Endothelial cell of umbilical vein (primary cell): ENCODE measurements around the gene SLC7A4. TPM values are rescaled to one million over a fixed set of nuclear protein-coding genes. Genes with fewer than 3 reads are reported as not detected.

Experiments
- BruUV-seq: library from RNA; stranded (reverse); fragments of 400-500 nt; replicated peaks from 2 replicates; lab custom pipeline; 2021; lab: Mats Ljungman, UMichigan
- CTCF ChIA-PET: fragments of 300-600, 350-600 bp; sonication (Branson Sonifier 250); formaldehyde crosslinking; loops from one replicate; lab custom pipeline; 2021; ENCODE audit warnings: antibody characterized with exemption, inconsistent platforms; lab: Charles Lee
- POLR2A ChIA-PET: fragments of 300-600, 350-600 bp; sonication (Branson Sonifier 250); formaldehyde crosslinking; loops from one replicate; lab custom pipeline; 2021; ENCODE audit warnings: antibody characterized with exemption, inconsistent platforms; lab: Charles Lee
- DNase-seq: peaks from one replicate; pipeline ENCODE4 v3.0.0-alpha.2; 2011; ENCODE audit warnings: low read depth, low spot score
- FAIRE-seq: peaks from 2 replicates; lab custom pipeline; 2011; peaks lifted over from hg19 to GRCh38; lab: Jason Lieb, UNC
- H2AFZ ChIP-seq: 2 replicates; pipeline ENCODE4 v1.6.0; 2012; ENCODE audit warnings: low read depth, low read length, control low read depth, inconsistent platforms
- H3K27ac ChIP-seq: 2 replicates; pipeline ENCODE4 v1.5.1; 2011; ENCODE audit warnings: low read depth, mild to moderate bottlenecking, control low read depth, low read length, moderate library complexity; ENCODE audit not compliant: insufficient read depth
- H3K27me3 ChIP-seq, 2 experiments: 2 replicates each; pipeline versions ENCODE4 v1.6.0 to v1.6.1; 2011; ENCODE audit warnings: low read length in 2 of 2, mixed read lengths in 1 of 2; ENCODE audit not compliant: control insufficient read depth in 2 of 2, insufficient read depth in 2 of 2
- H3K36me3 ChIP-seq, 2 experiments: 2 replicates in 1 of 2; 3 replicates in 1 of 2; pipeline ENCODE4 v1.5.1; 2011; ENCODE audit warnings: low read length in 2 of 2, mild to moderate bottlenecking in 1 of 2, moderate library complexity in 1 of 2; ENCODE audit not compliant: control insufficient read depth in 2 of 2, insufficient read depth in 2 of 2; ENCODE audit errors: extremely low read depth in 1 of 2
- H3K4me1 ChIP-seq: 3 replicates; pipeline ENCODE4 v1.5.1; 2011; ENCODE audit warnings: mild to moderate bottlenecking, low read length; ENCODE audit not compliant: control insufficient read depth, insufficient read depth; ENCODE audit errors: extremely low read depth
- H3K4me2 ChIP-seq: 2 replicates; pipeline ENCODE4 v1.6.1; 2011; ENCODE audit warnings: low read length, control low read depth, mixed read lengths; ENCODE audit not compliant: insufficient read depth
- H3K4me3 ChIP-seq, 3 experiments: fragments of 200-600 bp in 1 of 3; sonication (generic), shearing (Covaris generic) in 1 of 3; replicated peaks in 1 of 3; 2 replicates each; pipeline ENCODE4 v1.5.1; 2011 to 2016; ENCODE audit warnings: control low read depth in 3 of 3, low read length in 3 of 3, mild to moderate bottlenecking in 2 of 3, inconsistent platforms in 1 of 3, low read depth in 1 of 3, moderate library complexity in 1 of 3; ENCODE audit not compliant: insufficient read depth in 1 of 3
- H3K79me2 ChIP-seq: 2 replicates; pipeline ENCODE4 v1.6.0; 2012; ENCODE audit warnings: low read length, inconsistent platforms; ENCODE audit not compliant: control insufficient read depth, insufficient read depth
- H3K9ac ChIP-seq: replicated peaks from 2 replicates; pipeline ENCODE3; 2011; ENCODE audit warnings: low read length, control low read depth; ENCODE audit not compliant: insufficient read depth; ENCODE audit errors: extremely low read depth
- H3K9me1 ChIP-seq: replicated peaks from 3 replicates; pipeline ENCODE4 v1.6.0; 2011; ENCODE audit warnings: mild to moderate bottlenecking, low read length; ENCODE audit not compliant: control insufficient read depth, insufficient read depth; ENCODE audit errors: extremely low read depth
- H3K9me3 ChIP-seq: replicated peaks from 2 replicates; pipeline ENCODE4 v1.5.1; 2012; ENCODE audit warnings: low read length, inconsistent platforms; ENCODE audit not compliant: control insufficient read depth, insufficient read depth
- H4K20me1 ChIP-seq: replicated peaks from 2 replicates; pipeline ENCODE3; 2011; ENCODE audit warnings: mild to moderate bottlenecking, low read length; ENCODE audit not compliant: control insufficient read depth, insufficient read depth; ENCODE audit errors: extremely low read depth
- EZH2 ChIP-seq: IDR thresholded peaks from 2 replicates; pipeline ENCODE4 v1.6.1; 2012; ENCODE audit warnings: borderline replicate concordance, low read depth, mild to moderate bottlenecking, moderate library complexity, low read length, inconsistent platforms; ENCODE audit not compliant: severe bottlenecking
- FOS ChIP-seq: IDR thresholded peaks from 2 replicates; pipeline ENCODE4 v1.6.1; 2011; ENCODE audit warnings: mild to moderate bottlenecking, low read length, moderate library complexity, borderline replicate concordance; ENCODE audit not compliant: insufficient read depth
- GATA2 ChIP-seq: IDR thresholded peaks from 2 replicates; pipeline ENCODE4 v1.7.0; 2011; ENCODE audit warnings: low read depth, mild to moderate bottlenecking, moderate library complexity, mixed read lengths, low read length; ENCODE audit not compliant: insufficient read length, insufficient read depth
- JUN ChIP-seq: IDR thresholded peaks from 2 replicates; pipeline ENCODE4 v1.6.1; 2011; ENCODE audit warnings: borderline replicate concordance, low read depth; ENCODE audit not compliant: insufficient read length, insufficient read depth
- MYC ChIP-seq: IDR thresholded peaks from one replicate; pipeline ENCODE4 v1.6.1; 2011; ENCODE audit warnings: mild to moderate bottlenecking, low read depth, low read length
- POLR2A ChIP-seq: IDR thresholded peaks from 2 replicates; pipeline ENCODE4 v1.6.1; 2012; ENCODE audit warnings: low read depth, mild to moderate bottlenecking, control low read depth, low read length
- POLR2AphosphoS5 ChIP-seq: IDR thresholded peaks from 2 replicates; pipeline ENCODE4 v1.6.1; 2012; ENCODE audit warnings: low read depth, mild to moderate bottlenecking, control low read depth, low read length, moderate library complexity; ENCODE audit not compliant: insufficient read depth
- dilution Hi-C: fragments of 300-500 bp; cut with MboI; formaldehyde crosslinking; loops from one replicate; pipeline ENCODE4 v1.15.0; 2019; ENCODE audit warnings: low sequenced_read_pairs; ENCODE audit not compliant: extremely low pct_ligation_motif_present
- intact Hi-C: fragments of 100-400 bp; cut with micrococcal nuclease; formaldehyde crosslinking; loops from one replicate; pipeline ENCODE4 v1.10.0; 2022
- polyA plus RNA-seq, 4 experiments: library from polyadenylated mRNA; depleted of rRNA in 3 of 4; stranded (reverse) in 3 of 4; unstranded in 1 of 4; fragments of >200 nt; gene quantifications; 2 replicates each; pipeline versions ENCODE4 v1.2.1 to v1.2.3, GENCODE V29; 2011 to 2012; ENCODE audit warnings: missing spikeins in 1 of 4
- total RNA-seq: library from RNA; stranded (reverse); gene quantifications from 2 replicates; pipeline ENCODE4 v1.2.3, GENCODE V29; 2021
- TF ChIP-seq, protein P1 (sequence below): IDR thresholded peaks from 2 replicates; pipeline ENCODE4 v1.6.1; 2011; ENCODE audit not compliant: insufficient read depth, insufficient read length
- TF ChIP-seq, protein P2 (sequence below), 2 donors: IDR thresholded peaks; 1 replicate in 1 of 2; 2 replicates in 1 of 2; pipeline ENCODE4 v1.5.1; 2011; ENCODE audit warnings: low read length in 2 of 2, mild to moderate bottlenecking in 2 of 2, moderate library complexity in 2 of 2, control low read depth in 1 of 2, inconsistent platforms in 1 of 2, low read depth in 1 of 2; ENCODE audit not compliant: insufficient read depth in 1 of 2; ENCODE audit errors: extremely low read depth in 1 of 2

The SLC7A4 gene
- total and polyA plus RNA-seq, 2 donors (not counting 3 experiments of a cell fraction or from before 2014, with no cell fraction given) = not detected

DNA sequence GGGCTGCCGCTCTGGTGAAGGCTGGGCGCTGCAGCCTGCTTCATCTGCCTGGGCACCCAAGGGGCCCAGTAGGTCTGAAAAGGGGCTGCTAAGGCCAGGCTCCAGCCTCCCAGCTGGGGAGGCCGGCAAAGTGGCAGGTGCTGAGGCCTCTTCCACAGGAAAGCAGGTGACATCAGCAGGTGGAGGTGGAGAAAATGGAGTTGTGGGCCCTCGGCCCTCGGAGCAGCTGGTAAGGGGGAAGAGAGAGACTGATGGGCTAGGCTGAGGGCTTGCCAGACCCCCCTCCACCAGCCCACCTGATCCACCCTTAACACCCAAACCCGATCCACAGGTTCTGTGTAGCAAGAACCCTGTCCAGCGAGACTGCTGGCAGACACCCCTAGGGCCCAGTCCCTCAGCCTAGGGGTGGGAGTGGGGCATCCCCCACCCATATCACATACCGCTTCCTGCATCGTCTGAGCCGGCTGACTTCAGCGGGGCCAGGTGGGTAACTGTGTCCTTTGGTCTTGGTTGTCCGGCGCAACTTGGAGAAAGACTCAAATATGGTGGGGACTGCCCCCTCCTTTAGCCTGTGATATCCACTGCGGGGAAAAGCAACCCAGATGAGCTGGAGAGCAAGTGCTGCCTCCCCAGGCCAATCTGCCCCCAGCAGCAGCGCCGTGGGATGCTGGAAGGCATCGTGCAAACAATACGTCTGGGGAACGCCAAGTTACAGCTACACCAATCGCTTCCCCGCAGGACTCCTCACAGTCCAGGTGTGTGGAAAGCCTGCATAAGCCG is 32.0 kb downstream of the SLC7A4 start:
- Histone ChIP-seq H3K4me1 (peaks cover 22% of the 10 kb centered on the region), H3K9me3 (no peaks in the 10 kb centered on the region), H4K20me1 (no peaks in the 10 kb centered on the region), H3K4me2 (peak overlapping the region; percentile 81), H3K27me3 (no peaks in the 10 kb centered on the region), H2AFZ (no peak overlapping the region), H3K79me2 (peaks cover 20% of the 10 kb centered on the region), H3K36me3 (peaks cover 5 to 12% of the 10 kb centered on the region in 2 experiments), H3K9ac (peak overlapping the region; percentile 88), H3K27ac (peak overlapping the region; percentile 88), H3K9me1 (no peaks in the 10 kb centered on the region), H3K4me3 (peak overlapping the region; percentile 42 to 86 (median 77))
- no TSS peak for BruUV-seq
- DNase-seq (no peak), FAIRE-seq (no peak)
- intact Hi-C loops = loop anchor here (2.0 to 5.0 kb wide), 2 partner anchors 84 to 113 kb away; partner anchors contain the start of gene CRKL
- ChIA-PET CTCF (interaction anchor here (1.4 to 2.8 kb wide), 2 partner anchors 18 kb away, joined by 3 to 19 read pairs; partner anchors contain the start of gene LZTR1), POLR2A (interaction anchor here (0.6 to 0.8 kb wide), 2 partner anchors 18 to 114 kb away, joined by 3 to 7 read pairs; partner anchors contain the start of gene LZTR1)
- dilution Hi-C loops = no loop called here
- TF ChIP-seq POLR2AphosphoS5 = no peak
- TF ChIP-seq GATA2 = no peak
- TF ChIP-seq, protein P1, sequence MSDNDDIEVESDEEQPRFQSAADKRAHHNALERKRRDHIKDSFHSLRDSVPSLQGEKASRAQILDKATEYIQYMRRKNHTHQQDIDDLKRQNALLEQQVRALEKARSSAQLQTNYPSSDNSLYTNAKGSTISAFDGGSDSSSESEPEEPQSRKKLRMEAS = no peak
- no peak for TF ChIP-seq POLR2A
- no peak for TF ChIP-seq JUN
- TF ChIP-seq, protein P2, sequence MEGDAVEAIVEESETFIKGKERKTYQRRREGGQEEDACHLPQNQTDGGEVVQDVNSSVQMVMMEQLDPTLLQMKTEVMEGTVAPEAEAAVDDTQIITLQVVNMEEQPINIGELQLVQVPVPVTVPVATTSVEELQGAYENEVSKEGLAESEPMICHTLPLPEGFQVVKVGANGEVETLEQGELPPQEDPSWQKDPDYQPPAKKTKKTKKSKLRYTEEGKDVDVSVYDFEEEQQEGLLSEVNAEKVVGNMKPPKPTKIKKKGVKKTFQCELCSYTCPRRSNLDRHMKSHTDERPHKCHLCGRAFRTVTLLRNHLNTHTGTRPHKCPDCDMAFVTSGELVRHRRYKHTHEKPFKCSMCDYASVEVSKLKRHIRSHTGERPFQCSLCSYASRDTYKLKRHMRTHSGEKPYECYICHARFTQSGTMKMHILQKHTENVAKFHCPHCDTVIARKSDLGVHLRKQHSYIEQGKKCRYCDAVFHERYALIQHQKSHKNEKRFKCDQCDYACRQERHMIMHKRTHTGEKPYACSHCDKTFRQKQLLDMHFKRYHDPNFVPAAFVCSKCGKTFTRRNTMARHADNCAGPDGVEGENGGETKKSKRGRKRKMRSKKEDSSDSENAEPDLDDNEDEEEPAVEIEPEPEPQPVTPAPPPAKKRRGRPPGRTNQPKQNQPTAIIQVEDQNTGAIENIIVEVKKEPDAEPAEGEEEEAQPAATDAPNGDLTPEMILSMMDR (IDR thresholded peaks at IDR 0.05; ENCODE audit: extremely low read depth in 1 of 2, insufficient read depth in 1 of 2, low read depth in 1 of 2, low read length in 2 of 2) = no peak
- TF ChIP-seq MYC = no peak
- no peak for TF ChIP-seq FOS
- TF ChIP-seq EZH2 = no peak
